Anterior cingulate cortex (tissue), 58 donors: ENCODE results near the gene MRPS34.

Experiments
- DNase-seq, 58 donors: peaks; one replicate each; lab custom pipeline; 2025; lab: John Stamatoyannopoulos, UW

The MRPS34 gene

DNA sequence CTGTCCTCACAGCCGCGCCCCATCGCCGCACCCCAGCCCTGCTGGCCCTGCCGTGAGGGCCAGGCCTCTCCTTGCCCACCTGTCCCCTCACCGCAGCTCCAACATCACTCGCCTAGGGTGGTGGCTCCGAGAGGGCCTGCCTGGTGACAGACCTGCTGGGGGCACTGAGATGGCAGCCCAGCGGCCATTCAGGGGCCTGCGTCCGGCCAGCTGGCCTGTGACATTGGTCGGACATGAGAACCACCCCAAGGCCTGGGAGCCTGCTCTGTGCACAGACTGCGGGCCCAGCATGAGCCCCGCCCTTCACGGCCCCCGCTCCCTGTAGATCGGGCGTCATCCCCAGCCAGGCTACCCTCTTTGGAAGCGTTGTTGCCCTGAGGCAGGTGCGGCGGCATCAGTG, 13.4 kb downstream of the MRPS34 start:
- DNase-seq = no peak

GRCh38 chr16:1758923-1759322, 14.0 kb downstream of the MRPS34 start:
- DNase-seq = no peak

- DNase-seq = no peak
These were observed 15.0 kb downstream of the MRPS34 start for GRCh38 chr16:1757714-1758461.

DNA sequence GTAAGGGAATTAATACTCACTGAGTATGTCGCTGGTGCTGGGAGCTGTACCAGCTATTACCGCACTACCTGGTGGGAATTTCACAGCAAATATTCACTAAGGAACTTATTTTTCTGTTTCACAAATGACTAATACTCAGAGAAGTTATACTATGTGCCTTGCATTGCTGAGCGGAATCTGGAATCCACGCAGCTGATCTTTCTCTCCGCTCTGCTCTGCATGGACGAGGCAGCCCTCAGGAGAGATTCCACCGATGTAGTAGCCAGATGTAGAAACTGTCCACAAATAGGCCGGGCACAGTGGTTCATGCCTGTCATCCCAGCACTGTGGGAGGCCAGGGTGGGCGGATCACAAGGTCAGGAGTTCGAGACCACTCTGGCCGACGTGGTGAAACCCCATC, 18.7 kb downstream of the MRPS34 start:
- no peak for DNase-seq

- DNase-seq = peak in 2 of 58 donors; percentile 4 to 26
These were observed 20.1 kb downstream of the MRPS34 start for GRCh38 chr16:1752853-1753252.

- no peak for DNase-seq
These were observed 21.0 kb downstream of the MRPS34 start for GRCh38 chr16:1751946-1752345.

DNA sequence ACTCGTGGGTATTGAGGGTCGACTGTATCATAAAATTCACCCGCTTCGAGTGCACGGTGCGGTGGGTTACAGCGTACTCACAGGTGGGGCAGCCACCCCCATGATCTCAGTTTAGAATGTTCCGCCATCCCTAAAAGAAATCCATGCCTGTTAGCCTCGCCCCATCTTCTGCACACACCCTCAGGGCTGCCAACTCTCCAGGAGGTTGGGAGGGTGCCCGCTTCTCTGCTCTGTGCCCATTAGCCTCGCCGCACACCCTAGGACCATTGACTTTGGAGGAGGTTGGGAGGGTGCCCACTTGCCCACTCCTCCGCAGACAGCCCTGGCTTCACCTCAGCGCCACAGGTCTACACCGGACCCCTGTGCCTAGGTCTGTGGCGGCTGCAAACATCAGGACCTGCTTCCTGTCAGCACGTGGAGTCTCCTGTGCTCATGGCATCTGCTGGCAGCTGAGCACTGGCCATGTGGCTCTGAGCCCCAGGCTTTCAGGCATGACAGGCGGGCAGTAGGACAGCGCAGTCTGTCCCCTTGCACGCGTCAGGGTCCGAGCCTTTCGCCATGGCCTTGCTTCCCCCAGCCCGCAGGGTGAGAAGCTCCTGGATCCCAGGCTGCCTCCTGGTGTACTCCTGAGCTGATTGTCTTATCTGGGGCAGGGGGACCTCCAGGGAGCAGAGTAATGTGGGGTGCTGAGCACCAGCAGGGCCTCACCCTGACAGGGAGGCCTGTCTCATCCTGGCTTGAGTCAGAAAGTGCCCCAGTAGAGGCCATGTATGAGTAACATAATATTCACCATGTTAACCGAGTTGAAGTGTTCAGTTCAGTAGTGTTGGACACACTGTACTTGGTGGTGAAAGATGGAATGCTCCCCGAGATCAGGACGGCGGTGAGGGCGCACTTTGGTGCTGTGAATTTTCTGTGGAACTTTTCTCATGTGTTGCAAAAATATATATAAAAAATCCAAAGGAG, 23.5 kb downstream of the MRPS34 start:
- DNase-seq = no peak

DNA sequence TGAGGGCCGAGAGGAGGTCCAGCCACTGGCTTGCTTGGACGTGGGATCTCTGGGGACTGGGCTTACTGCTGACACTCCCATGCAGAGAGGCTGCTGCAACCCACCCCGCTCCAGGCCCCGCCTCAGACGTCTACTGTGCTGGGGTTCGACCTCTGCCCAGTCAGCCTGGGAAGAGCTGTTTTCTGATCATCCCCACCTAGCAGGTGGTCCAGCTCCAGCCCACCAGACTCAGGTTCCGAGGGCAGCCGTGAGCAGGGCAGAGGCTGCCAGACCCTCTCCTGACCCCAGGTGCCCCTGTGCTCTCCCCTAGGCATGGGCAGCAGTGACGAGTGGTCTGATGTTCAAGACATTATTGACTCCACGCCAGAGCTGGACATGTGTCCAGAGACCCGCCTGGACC, 25.0 kb downstream of the MRPS34 start:
- DNase-seq = no peak

DNA sequence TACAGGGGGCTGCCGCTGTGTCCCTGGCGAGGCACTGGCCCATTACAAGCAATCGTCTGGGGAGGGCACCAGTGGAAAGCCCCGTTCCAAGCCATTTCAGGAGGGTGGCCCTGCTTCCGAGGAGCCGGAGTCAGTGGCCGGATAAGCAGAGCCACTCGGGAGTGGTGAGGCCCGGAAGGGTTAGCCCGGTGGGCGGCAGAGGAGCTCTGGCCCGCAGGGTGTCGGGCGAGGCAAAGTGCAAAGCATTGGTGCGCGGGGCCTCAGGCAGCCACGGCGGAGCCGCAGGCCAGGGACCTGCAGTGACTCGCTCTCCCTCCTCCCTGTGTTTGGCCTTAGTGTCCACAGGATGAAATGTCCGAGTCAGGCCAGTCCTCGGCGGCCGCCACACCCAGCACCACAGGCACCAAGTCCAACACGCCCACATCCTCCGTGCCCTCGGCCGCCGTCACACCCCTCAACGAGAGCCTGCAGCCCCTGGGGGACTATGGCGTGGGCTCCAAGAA, 26.2 kb downstream of the MRPS34 start:
- DNase-seq = no peak

GRCh38 chr16:1745900-1746692, 26.8 kb downstream of the MRPS34 start:
- no peak for DNase-seq

DNA sequence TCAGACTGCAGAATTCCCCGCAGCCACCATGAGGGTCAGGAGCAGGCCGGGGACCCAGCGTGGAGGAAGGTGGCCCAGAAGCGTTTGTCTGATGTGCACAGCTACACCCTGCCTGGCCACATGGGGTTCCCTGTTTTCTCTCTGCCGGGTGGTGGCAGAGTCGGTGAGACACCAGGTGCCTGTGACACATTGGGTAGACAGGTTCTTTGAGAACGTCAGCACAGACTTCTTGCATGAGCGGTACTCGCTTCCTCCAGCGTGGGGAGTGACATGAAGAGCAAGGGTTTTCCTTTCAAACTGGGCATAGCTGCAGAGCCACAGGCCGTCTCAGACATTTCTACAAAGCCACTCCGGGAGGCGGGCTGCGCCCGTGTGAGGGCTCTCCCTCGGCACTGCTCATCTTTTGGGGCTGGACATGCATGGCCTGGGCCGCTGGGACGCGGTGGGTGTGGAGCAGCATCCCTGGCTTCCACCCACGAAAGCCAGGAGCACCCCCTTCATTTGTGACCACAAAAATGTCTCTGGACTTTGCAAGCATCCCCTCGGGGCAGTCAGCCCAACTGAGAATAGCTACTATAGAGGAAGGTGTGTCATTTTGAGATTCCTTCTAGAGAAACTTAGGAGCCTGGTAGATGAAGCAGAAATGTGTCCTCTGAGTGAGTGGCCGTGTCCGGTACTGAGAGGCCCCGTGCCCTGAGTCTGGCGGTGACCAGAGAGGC, 27.6 kb downstream of the MRPS34 start:
- DNase-seq = no peak

DNA sequence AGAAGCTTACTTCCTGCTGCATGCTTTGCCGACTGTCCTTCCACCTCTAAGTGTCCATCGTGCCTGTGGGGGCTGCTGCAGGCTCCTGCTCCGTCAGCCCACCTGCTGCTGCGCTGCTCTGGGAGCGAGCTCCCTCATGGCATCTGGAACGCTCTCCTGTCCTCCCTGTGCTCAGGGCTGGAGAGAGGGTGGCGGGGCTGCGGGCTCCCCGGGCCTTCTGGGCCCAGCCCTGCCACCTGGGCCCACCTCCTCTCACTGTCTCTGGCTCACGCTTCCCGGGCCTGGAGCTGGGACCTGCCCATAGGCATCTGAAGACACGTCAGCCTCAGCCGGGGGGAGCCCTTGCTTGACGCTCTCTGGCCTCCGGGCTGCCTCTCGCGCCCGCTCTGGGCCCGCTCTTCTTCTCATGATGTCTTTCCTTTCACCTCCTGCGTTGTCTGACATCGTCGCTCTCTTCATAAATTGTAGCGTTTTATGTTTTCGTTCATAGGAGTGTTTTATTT, 28.5 kb downstream of the MRPS34 start:
- DNase-seq = no peak

DNA sequence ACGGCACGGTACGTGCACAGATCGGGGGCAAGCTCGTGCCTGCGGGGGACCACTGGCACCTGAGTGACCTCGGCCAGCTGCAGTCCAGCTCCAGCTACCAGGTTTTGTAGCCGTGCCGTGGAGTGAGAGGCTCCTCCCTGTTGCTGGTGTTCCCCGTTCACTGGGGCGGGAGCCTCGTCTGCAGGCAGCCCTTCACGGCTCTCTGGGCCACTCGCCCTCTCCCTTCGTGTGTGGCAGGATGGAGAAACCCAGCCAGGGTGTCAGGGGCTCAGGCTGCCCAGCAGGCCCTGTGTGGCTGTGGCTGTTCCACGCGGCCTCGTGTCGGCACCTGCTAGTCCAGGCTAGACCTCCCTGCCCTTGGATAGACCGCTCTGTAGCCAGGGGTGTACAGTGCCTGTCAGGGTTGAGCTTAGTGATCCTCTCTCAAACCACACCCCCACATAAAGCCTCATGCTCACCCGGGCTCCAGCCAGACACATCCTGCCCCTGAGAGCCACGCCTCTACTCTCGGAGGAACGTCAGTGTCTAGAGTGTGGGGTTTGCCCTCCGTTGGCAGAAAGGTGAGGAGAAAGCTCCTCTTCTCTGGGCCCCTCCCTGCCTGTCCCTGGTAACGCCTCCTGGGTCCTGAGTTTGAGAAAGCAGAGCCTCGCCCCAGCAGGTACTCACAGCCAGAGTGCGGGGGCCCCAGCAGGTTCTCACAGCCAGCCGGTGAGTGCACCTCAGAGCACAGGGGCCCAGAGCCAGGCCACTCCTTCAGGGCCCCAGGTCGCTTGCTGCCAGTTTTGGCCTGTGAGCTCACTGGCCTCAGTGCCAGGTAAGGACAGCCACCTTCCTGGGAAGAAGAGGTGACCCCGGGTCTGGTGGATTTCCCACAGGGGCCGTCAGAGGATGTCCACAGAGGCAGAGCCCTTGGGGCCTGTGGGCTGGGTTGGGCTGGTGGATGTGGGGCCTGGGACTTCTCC, 29.3 kb downstream of the MRPS34 start:
- no peak for DNase-seq

- DNase-seq = peak in 1 of 58 donors; percentile 22
These were observed 31.3 kb downstream of the MRPS34 start for GRCh38 chr16:1741553-1742165.

GRCh38 chr16:1740781-1741490, 32.0 kb downstream of the MRPS34 start:
- DNase-seq = no peak

GRCh38 chr16:1740234-1740633, 32.7 kb downstream of the MRPS34 start:
- DNase-seq = no peak

DNA sequence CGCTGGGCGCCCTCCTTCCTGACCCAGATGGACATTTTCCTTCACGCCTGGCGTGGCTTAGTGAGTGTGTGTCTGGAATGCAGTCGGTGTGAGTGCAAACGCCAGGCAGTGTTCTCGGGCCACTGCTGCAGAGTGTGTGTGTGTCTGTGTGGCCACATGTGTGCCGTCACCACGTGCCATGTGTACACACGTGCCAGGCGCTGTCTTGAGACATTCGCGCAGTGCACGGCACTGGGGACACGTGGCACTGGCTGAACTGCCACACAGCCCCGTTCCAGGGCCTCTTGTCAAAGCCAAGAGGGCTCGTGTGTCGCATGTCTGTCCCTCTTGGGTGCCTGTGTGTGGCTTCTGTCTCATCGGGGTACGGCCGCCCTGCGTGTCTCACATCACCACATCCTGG, 38.1 kb downstream of the MRPS34 start:
- DNase-seq = no peak
